Endodermal cell (in vitro differentiated cells): Measurements from ENCODE around the gene ZRANB2. TPM values are rescaled to one million over a fixed set of nuclear protein-coding genes. Genes with fewer than 3 reads are reported as not detected.

Experiments used
- DNase-seq: peaks from one replicate; pipeline ENCODE4 v3.0.0-alpha.2; 2017
- H3K27ac ChIP-seq: 2 replicates; pipeline ENCODE4 v1.5.1; 2013; ENCODE audit warnings: mild to moderate bottlenecking, low read depth, low read length, moderate library complexity
- H3K27me3 ChIP-seq: 2 replicates; pipeline ENCODE4 v1.6.1; 2013; ENCODE audit warnings: mild to moderate bottlenecking, low read length, moderate library complexity; ENCODE audit not compliant: insufficient read depth, control insufficient read depth, poor library complexity, severe bottlenecking
- H3K36me3 ChIP-seq: 2 replicates; pipeline ENCODE4 v1.7.0; 2013; ENCODE audit warnings: mild to moderate bottlenecking, low read length, moderate library complexity; ENCODE audit not compliant: control insufficient read depth, insufficient read depth
- H3K4me1 ChIP-seq: one replicate; pipeline ENCODE4 v1.7.0; 2013; ENCODE audit warnings: low read length; ENCODE audit not compliant: control insufficient read depth, insufficient read depth
- H3K4me3 ChIP-seq: 2 replicates; pipeline ENCODE4 v1.5.1; 2013; ENCODE audit warnings: mild to moderate bottlenecking, low read length, moderate library complexity
- H3K9ac ChIP-seq: 2 replicates; pipeline ENCODE4 v1.6.1; 2013; ENCODE audit warnings: mild to moderate bottlenecking, low read length, moderate library complexity; ENCODE audit not compliant: poor library complexity, severe bottlenecking; ENCODE audit errors: extremely low read depth
- H3K9me3 ChIP-seq: 2 replicates; pipeline ENCODE4 v1.6.1; 2013; ENCODE audit warnings: mild to moderate bottlenecking, low read length, moderate library complexity; ENCODE audit not compliant: control insufficient read depth
- H3K27ac Mint-ChIP-seq: 2 replicates; pipeline ENCODE4 v1.8.0; 2020; ENCODE audit warnings: mixed read lengths
- H3K27me3 Mint-ChIP-seq: 2 replicates; pipeline ENCODE4 v1.8.0; 2021; ENCODE audit warnings: mild to moderate bottlenecking, mixed read lengths; ENCODE audit not compliant: insufficient read depth
- H3K36me3 Mint-ChIP-seq: 2 replicates; pipeline ENCODE4 v1.8.0; 2020; ENCODE audit warnings: low read depth, mixed read lengths
- H3K4me1 Mint-ChIP-seq: 2 replicates; pipeline ENCODE4 v1.8.0; 2020; ENCODE audit warnings: mixed read lengths
- H3K4me3 Mint-ChIP-seq: 2 replicates; pipeline ENCODE4 v1.8.0; 2020; ENCODE audit warnings: mild to moderate bottlenecking, moderate library complexity, mixed read lengths
- H3K9me3 Mint-ChIP-seq: 2 replicates; pipeline ENCODE4 v1.8.0; 2020; ENCODE audit warnings: mild to moderate bottlenecking, mixed read lengths
- WGBS, 2 experiments: methylation state at CpG; one replicate each; pipeline versions ENCODE4 v1.1.5 to v1.1.7; 2013; ENCODE audit warnings: missing lambda C conversion rate in 2 of 2, mixed read lengths in 1 of 2; ENCODE audit not compliant: insufficient coverage in 1 of 2, insufficient read length in 1 of 2; 5-methylcytosine and 5-hydroxymethylcytosine counted together
- total RNA-seq, 2 donors: library from RNA; stranded (reverse); fragmentation: NEBNext Ultra II Directional in 1 of 2; extraction: Animal tissue kit (Norgen Biotek cat#: 25700) in 1 of 2; gene quantifications; 2 replicates in 1 of 2; 3 replicates in 1 of 2; pipeline ENCODE4 v1.2.1, GENCODE V29; 2021
- TF ChIP-seq, protein P1 (sequence below): fragments of 200-600 bp; sonication (generic); conservative IDR thresholded peaks from 2 replicates; pipeline ENCODE4 v1.5.0; 2021; ENCODE audit warnings: antibody characterized with exemption, mild to moderate bottlenecking

Gene ZRANB2
- total RNA-seq, 2 donors from 2014 or later, result 82.4 to 94.0 TPM

DNA sequence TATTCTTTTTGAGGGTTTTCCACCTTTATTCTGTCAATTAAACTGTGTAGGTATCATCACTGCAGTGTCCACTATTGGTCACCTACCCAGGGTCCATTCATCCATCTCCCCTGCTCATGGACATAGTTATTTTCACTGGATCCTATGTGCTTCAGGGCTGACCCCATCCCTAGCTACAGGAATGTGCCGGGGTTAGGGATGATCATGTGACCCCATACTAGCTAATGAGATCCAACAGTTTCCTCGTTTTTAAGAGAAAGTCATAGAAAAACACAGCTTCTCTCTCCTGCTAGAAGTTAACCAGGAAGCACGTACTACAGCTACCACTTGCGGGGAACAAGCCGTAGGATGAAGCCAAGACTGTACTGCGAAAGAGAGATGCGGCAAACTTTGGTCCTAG is 52.8 kb downstream of the ZRANB2 start:
- 88 to 91% methylated on average over 7 of the region's 7 CpGs for WGBS, 2 experiments

GRCh38 chr1:71026093-71026492 is 54.7 kb downstream of the ZRANB2 start:
- Mint-ChIP-seq H3K27ac (no peak overlapping the region), H3K36me3 (no peaks in the 10 kb centered on the region), H3K9me3 (no peaks in the 10 kb centered on the region), H3K4me3 (no peak overlapping the region), H3K27me3 (no peaks in the 10 kb centered on the region), H3K4me1 (no peaks in the 10 kb centered on the region)
- Histone ChIP-seq H3K27ac (no peak overlapping the region), H3K4me3 (no peak overlapping the region), H3K36me3 (no peaks in the 10 kb centered on the region), H3K9me3 (no peaks in the 10 kb centered on the region), H3K27me3 (no peaks in the 10 kb centered on the region), H3K4me1 (no peaks in the 10 kb centered on the region), H3K9ac (no peak overlapping the region)
- whole genome bisulfite sequencing, 2 experiments, result 83 to 95% methylated on average over 1 to 3 of the region's 4 CpGs
- TF ChIP-seq, protein P1, sequence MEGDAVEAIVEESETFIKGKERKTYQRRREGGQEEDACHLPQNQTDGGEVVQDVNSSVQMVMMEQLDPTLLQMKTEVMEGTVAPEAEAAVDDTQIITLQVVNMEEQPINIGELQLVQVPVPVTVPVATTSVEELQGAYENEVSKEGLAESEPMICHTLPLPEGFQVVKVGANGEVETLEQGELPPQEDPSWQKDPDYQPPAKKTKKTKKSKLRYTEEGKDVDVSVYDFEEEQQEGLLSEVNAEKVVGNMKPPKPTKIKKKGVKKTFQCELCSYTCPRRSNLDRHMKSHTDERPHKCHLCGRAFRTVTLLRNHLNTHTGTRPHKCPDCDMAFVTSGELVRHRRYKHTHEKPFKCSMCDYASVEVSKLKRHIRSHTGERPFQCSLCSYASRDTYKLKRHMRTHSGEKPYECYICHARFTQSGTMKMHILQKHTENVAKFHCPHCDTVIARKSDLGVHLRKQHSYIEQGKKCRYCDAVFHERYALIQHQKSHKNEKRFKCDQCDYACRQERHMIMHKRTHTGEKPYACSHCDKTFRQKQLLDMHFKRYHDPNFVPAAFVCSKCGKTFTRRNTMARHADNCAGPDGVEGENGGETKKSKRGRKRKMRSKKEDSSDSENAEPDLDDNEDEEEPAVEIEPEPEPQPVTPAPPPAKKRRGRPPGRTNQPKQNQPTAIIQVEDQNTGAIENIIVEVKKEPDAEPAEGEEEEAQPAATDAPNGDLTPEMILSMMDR, result no peak
- no peak for DNase-seq

More for the DNA sequence above, 52.8 kb downstream of the ZRANB2 start:
- no peak for DNase-seq
- Mint-ChIP-seq H3K4me3 (no peak overlapping the region), H3K36me3 (no peaks in the 10 kb centered on the region), H3K27me3 (no peaks in the 10 kb centered on the region), H3K27ac (no peak overlapping the region), H3K4me1 (no peaks in the 10 kb centered on the region), H3K9me3 (no peaks in the 10 kb centered on the region)
- Histone ChIP-seq H3K27ac (no peak overlapping the region), H3K36me3 (no peaks in the 10 kb centered on the region), H3K9me3 (no peaks in the 10 kb centered on the region), H3K4me3 (no peak overlapping the region), H3K9ac (no peak overlapping the region), H3K27me3 (no peaks in the 10 kb centered on the region), H3K4me1 (no peaks in the 10 kb centered on the region)
- TF ChIP-seq, protein P1, result no peak

- Histone ChIP-seq H3K4me3 (no peak overlapping the region), H3K27ac (no peak overlapping the region), H3K4me1 (no peaks in the 10 kb centered on the region), H3K27me3 (no peaks in the 10 kb centered on the region), H3K36me3 (no peaks in the 10 kb centered on the region), H3K9me3 (no peaks in the 10 kb centered on the region), H3K9ac (no peak overlapping the region)
- H3K36me3 Mint-ChIP-seq, result no peaks in the 10 kb centered on the region
- DNase-seq, result no peak
- TF ChIP-seq, protein P1, result no peak
- H3K4me3 Mint-ChIP-seq, result no peak overlapping the region
- no peaks in the 10 kb centered on the region for H3K9me3 Mint-ChIP-seq
- 80 to 83% methylated on average over 3 to 4 of the region's 4 CpGs for WGBS, 2 experiments
- H3K4me1 Mint-ChIP-seq, result no peaks in the 10 kb centered on the region
- H3K27ac Mint-ChIP-seq, result no peak overlapping the region
- H3K27me3 Mint-ChIP-seq, result no peaks in the 10 kb centered on the region
Measured at GRCh38 chr1:71023515-71023914, 57.3 kb downstream of the ZRANB2 start.
